ENCODE measurements around the gene APOH.

APOH gene

DNA sequence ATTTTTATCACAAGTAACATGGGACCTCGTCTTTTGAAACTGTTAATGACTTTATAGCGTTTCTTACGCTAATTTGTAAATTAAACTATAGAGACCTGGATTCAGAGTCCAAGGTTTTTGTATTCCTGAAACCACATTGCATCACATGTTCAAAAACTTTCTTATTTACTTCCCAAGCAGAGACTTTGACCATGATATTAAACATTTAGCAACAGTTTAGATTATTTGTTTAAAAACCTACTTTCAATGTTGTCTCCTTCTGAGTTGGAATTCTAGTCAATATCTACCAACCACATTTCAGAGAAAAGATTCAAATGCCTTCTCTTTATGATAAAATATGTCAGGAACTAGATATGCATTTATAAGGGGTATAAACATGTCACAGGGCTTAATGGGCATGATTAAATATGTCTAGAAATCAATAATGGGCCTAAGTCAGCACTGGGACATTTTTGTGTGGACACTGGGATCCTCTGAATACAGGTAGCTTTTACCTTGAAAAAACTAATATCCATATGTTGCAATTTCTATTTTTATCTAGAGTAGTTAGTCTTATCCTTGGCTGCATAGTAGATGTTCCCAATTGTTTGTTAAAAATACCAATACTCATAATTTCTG lies 6.3 kb upstream of the APOH start:
- no peak for DNase-seq (ENCODE audit: low read depth in 2 of 2)

DNA sequence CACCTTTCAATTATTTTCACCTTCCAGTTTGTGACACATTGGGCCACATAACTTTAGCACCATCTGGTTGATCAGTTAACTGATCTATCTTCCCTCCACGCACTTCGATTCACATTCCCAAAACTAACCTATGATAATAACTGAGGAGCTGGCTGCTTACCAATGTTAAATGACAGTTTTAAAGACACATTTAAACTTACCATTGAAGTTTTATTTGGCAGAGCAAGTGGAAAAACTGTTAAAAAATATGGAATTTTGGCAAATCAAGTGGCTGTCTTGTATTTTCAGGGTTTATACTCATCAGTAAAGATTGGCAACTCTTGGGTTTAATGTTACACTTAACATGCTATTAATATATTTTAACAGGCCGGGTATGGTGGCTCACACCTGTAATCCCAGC lies 5.4 kb upstream of the APOH start:
- no peak for DNase-seq (ENCODE audit: low read depth in 2 of 2)

DNA sequence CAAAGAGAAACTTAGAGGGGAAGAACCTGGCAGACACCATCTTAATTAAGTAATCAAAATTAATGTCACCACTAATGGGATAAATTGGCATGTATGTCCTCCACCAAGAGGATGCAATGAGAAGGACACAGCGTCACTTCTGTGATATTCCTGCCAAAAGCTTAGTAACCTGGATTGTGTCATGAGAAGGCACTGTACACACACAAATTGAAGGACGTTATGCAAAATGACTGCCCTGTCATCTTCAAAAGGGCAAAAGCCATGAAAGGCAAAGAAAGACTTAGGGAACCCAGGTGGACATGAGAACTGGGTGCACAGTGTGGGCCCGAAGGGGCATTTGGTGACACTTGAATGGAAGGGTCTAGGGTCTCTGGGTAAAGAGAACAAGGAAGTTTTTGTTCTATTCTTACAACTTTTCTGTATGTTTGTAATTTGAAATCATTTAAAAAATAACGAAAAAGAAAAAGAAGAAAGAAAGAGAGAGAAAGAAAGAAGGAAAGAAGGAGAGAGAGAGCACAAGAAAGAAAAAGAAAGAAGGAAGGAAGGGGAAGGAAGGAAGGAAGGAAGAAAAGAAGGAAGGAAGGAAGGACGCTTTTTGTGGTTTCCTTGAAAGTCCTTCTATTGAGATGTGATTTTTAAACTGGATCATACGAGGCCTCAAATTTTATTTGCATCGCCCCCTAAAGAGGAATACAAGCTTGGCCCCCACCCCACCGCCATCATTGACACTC lies 4.0 kb upstream of the APOH start:
- DNase-seq (ENCODE audit: low read depth in 2 of 2), result no peak

DNA sequence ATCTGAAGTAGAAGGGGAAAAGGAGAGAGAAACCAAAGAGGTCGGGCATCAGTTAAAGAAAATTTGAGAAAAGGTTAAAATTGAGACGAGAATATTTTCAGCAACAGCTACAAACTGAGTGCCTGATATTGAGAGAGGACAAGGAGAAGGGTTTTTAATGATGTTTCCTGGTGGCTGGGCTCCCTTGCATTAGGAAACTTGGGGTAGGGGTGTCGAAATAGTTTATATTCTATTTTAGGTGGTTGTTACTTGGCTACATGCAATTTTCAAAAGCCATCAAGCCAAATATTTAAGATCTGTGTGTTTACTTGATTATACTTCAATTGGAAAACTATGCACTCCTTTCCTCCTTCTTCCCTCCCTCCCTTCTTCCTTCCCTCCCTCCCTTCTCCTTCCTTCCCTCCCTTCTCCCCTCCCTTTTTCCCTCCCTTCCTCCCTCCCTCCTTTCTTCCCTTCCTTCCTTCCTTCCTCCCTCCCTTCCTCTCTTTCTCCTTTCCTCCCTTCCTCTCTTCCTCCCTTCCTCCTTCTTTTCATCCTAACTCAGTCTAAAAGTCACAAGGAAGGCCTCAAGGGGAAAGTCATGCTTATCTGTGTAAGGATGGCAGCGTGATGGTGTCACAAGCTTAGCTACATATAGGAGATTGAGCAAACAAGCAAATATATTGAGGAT lies 1.8 kb upstream of the APOH start:
- DNase-seq (ENCODE audit: low read depth in 2 of 2), result no peak

DNA sequence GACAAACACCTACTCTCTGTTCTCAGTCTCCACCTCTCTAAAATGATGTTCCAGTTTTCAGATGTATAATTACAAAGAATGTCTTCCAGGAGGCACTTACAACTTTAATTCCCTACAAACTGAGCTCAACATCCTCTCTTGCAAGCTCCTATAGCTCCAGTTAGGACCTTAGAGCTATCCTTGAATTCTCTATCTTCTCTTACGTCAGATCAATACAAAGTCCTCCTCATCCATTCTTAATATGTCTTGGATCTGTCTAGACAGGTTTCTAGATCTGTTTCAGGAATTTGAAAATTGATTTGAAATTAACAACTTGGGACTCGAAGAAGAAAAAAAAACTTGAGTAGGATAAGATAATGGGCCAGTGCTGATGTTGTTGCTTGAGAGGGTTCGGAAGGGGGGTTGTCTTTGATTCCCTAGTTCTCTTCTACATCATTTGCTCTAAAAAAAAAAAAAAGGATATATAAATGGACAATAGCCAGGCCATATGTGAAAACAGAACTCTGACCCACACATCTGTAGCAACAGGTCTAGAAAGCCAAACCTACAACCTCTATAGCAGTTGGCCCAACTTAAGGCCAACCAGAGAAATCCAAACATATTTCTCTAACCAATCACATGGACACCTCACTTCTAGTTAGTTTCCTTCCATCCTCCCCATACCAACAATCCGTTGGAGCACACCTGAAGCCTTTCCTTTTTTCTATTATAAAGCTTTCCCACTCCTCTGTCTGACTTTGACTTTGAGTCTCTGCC lies 746 bp upstream of the APOH start:
- DNase-seq (ENCODE audit: low read depth in 2 of 2), result no peak

DNA sequence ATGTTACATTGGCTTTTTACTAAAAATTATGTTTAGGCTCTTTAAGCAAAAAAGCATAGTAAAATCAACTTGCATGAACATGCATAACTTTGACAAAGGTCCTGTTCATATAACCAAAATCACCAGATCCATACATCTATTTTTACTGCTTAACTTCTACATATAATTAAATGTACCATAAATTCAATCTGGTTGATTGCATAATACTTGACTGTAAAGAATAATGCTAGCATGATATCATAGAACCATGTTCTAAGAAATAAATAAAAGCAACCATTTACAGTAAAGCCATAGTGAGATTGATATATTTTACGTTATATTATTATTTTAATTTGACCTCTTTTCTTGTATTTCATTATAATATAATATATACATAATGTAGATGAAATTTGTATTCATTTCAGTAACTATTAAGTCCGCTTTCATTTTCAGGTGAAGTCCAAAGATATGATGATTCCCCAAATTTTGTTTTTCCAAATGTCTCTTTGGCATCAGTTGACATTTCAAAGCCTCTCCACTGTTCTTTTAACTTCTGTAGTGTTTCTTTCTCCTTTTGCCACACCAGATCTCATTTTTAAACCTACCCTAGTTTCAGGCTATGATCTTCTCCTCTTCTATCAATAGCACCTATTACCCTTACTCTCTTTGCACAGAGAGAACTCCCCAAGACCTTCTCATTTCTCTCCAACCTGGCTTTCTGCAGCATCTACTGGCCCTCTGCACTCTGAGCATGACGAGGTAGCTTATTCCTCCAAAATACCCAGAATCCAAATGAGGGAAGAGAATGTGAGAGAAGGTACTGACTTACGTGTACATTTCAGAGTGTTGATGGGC lies 1.8 kb downstream of the APOH start:
- no peak for DNase-seq (ENCODE audit: low read depth in 2 of 2)

DNA sequence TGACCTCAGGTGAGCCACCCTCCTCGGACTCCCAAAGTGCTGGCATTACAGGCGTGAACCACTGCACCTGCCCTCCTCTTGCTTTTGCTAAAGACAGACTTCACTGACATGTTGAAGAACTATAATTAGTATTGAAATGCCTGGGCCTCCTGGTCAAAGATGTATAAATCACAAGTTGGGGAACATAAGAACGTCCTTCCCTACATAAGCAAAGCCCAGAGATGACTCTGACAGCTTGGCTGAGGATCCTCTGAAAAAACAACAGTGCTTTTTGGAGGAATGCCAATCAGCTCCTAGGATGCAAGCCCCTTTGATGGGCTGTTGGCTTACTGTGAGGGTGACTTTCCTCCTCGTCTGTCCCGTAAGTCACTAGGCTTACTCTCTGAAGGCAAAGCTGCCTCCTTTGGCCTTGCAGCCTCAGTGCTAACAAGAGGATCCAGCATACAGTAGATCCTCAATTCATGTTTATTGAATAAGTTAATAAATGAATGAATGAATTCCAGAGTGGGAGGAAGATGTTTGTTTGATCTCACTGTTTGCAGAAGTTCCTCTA lies 6.3 kb downstream of the APOH start:
- no peak for DNase-seq (ENCODE audit: low read depth in 2 of 2)

DNA sequence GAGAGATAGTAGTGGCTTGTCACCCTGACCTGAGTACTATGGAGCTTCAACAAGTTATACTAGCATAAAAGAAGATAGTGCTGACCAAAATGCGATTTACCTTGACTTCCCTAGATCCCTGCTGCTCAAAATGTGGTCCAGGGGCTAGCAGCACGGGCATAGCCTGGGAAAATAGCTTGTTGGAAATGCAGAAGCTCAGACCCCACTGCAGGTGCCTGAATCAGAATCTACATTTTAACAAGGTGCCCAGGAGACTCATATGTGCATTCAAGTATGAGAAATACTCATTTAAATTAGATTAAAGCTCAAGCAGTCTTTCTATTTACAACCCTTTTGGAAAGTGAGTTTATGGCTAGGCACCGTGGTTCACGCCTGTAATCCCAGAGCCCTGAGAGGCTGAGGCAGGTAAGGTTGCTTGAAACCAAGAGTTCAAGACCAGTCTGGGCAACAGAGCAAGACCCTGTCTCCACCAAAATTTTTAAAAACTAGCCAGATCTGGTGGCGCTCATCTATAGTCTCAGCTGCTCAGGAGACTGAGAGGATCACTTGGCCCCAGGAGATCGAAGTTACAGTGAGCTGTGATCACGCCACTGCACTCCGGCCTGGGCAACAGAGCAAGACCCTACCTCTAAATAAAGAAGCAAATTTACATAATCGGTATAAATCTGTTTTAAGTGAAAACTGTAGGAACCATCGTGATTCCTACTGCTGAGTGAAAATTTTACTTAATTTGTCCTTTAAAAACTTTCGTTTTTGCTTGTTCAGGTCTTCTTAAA lies 7.3 kb downstream of the APOH start:
- no peak for DNase-seq (ENCODE audit: low read depth in 2 of 2)

DNA sequence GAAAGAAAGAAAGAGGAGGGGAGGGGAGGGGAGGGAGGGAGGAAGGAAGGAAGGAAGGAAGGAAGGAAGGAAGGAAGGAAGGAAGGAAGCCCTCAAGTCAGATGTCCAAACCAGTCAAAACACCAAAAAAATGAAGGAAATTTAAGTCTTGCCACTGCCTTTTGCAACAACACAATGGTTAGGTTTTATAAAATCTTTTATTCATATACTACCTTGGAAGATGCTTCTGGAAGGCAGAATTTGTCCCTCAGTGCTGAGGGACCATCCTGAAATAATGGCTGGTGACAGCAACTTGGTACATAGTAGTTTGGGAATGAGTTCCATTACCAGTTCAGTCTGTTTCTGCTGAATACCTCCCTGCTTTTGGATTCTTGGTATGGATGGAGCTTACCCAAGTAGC lies 7.9 kb downstream of the APOH start:
- DNase-seq (ENCODE audit: low read depth in 2 of 2), result no peak

DNA sequence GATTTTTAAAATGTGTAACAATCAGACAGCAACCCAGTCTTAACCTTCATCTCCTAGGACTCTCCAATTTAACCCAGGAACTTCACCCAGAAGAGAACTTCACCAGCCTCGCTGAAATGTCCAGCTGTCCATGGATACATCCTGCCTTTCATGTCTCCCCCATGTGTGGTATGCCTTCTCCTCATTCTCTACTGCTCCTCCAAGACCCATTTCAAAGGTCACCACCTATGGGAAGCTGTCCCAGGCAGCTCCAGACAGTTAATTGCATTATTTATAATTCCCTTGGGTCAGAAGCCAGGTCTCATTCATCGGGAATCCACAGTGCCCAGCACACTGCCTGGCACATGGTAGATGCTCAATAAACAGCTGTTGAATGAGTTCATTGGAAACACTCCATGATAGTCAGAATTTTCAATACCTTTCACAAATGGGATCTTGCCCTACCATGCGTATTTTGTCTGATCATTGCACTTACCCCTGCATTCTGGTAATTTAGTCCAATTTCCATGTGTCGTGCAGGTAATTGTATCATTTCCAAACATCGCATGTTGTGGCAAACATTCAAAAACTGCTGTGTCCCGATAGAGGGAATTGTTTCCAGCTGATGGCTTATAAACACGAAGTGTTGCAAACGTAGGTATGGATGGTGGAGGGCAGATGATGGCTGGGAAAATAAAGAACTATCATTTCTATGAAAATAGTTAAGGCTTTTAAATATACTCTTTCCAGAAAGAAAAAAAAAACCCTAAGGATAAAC lies 9.0 kb downstream of the APOH start:
- no peak for DNase-seq (ENCODE audit: low read depth in 2 of 2)

DNA sequence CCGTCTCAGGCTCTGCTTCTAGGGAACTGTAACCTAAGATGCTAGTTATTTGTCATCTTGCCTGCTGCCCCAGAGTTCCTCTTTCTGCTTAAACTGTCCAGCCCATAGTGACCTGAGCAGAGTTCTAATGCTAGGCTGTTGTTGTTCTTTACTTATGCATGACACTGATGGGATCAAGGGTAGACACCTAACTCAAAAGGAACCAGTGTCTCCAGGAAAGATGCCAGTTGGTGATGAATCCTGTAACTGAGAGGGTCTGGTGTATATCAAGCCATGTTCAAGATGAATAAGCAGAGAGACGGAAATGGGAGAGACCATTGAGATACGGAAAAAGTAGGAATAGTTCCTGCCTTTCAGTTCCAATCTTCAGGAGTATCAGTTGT lies 13.7 kb downstream of the APOH start:
- no peak for DNase-seq (ENCODE audit: low read depth in 2 of 2)

DNA sequence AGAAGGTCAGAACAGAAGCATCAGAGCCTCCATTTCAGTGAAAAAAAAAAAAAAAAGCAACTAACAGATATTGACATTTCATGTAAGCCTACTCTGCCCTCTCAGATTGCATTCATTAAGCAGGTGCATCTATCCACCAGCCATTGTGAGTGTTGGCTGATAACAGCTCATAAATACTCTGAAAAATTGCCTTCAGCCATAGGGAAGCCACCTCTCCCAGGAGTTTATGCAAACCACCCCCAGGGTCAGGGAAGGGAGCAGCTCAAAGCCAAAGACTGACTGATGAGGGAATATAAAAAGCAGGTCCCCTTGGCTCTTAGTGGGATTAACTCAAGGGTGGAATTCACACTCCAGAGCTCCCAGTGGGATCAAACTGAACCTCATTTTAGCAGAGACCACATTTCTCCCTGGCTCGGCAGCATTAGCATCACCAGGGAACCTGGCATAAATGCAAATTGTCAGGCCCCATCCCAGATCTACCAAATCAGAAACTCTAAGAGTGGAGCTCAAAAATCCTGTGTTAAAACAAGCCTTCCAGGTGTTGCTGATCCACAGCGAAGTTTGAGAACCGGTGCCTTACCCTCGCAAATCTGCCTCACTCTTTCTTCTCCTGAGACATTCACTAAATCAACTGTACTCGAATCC lies 14.2 kb downstream of the APOH start:
- DNase-seq (ENCODE audit: low read depth in 2 of 2), result no peak

DNA sequence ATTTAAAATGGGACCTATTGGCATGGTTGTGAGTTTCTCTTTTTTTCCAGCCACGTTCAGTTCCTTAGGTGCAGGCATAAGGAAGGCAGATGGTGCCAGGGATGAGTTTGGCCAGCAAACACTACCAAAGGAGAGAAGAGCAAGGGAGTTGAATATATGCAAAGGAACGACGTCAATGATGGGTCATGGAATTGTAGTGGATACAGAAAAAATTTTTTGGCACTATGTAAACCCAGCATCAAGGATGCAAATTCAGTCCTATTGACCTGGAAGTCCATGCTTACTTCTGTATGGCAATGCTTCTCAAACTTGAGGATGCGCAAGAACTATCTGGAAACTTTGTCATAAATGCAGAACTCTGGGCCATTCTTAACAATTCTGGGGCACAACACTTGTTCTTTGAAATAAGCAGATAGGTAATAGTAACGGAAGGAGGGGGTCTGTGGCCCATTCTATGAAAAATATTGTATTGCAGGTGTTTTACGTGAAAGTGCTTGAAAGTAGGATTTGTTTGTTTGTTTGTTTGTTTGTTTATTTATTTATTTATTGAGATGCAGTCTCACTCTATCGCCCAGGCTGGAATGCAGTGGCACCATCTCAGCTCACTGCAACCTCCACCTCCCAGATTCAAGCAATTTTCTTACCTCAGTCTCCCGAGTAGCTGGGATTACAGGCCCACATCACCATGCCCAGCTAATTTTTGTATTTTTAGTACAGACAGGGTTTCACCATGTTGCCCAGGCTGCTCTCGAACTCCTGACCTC lies 18.0 kb downstream of the APOH start:
- no peak for DNase-seq (ENCODE audit: low read depth in 2 of 2)

DNA sequence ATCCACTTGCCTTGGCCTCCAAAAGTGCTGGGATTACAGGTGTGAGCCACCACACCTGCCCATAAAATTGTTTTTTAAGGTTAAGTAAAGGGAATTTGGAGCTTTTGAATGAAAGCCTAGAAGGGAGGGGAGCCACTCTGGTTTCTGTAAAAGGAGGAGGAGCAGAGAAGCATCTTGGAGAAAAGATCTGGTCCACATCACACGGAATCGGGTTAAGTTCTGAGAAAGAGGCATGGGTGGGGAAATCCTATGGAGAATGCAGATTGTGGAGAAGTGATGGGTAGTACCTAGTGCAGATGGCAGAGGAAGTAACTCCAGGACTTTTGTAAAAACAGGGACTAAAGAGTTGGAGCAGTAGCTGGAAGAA lies 19.0 kb downstream of the APOH start:
- DNase-seq (ENCODE audit: low read depth in 2 of 2), result no peak

DNA sequence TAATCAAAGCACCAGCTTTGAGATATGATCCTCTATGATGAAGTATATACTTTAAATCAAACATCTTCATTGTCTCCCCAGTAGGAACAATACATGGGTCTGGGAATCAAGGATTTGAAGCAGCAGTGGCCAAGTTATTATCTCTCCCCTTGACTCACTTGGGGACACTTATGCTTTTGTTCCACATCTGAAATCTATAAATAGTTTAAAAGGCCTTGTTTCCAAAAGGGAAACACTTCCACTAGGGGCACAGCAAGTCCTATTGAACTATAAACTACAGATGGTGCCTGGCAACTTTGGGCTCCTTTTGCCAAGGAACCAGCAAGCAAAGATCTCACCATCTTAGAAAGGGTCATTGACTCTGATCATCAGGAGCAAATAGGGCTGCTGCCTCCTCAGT lies 21.3 kb downstream of the APOH start:
- no peak for DNase-seq (ENCODE audit: low read depth in 2 of 2)

DNA sequence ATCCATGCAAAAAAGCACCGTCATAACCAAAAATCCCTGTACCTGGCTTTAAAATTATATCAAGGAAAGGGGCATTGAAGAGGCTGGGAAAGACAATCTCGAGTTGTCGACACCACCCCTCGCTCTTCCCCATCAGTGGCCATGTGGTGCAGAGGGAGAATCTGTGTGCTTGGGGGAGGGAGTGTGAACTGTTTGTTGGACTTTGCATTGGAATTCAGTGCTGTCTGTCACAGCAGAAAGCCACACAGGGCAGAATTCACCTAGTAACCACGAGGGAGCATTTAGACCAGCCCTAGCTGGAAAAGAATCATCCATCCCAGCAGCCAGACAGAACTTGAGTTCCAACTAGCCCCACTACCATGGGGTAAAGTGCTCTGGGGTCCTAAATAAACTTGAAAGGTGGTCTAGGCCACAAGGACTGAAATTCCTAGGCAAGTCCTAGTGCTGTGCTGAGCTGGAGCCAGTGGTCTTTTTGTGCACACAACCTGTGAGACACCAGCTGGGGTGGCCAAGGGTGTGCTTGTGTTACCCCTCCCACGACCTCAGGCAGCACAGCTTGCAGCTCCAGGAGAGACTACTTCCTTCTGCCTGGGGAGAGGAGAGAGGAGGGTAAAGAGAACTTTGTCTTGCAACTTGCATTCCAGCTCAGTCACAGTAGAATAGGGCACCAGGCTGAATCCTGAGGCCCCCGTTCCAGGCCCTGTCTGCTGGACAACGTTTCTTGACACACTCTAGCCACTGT lies 25.8 kb downstream of the APOH start:
- no peak for DNase-seq (ENCODE audit: low read depth in 2 of 2)

DNA sequence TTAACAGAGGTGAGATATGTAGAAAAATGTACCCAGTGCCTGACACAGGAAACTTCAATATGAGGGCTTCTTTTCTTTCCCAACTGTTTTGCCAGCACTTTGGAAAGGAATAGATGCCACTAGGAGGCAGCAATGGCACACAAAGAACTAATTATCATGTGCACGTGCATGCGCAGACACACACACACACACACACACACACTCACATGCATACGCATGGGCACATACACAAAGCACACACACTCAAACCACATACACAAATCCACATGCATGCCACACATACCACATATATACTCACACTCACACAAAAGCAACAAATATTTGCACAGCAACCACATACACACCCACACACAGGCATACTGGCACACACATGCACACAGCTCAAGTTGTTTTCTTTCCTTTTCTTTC lies 28.5 kb downstream of the APOH start:
- DNase-seq (ENCODE audit: low read depth in 2 of 2), result no peak

DNA sequence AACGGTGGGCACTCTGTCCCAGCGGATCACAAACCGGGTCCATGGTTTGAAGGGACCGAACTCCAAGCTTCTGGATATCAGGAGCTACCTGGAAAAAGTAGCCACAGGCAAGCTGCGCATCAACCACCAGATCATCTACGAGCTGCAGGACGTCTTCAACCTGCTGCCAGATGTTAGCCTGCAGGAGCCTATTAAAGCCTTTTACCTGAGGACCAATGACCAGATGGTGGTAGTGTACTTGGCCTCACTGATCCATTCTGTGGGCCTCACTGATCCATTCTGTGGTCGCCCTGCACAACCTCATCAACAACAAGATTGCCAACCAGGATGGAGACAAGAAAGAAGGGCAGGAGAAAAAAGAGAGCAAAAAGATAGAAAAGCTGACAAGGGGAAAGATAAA lies 31.0 kb downstream of the APOH start:
- DNase-seq (ENCODE audit: low read depth in 2 of 2), result no peak

Measured in activated CD8-positive, alpha-beta memory T cell treated with anti-CD3 and anti-CD28 coated beads for 4 hours (primary cell).